Left colon (tissue), 2 donors: ENCODE results near the gene ZC3H6. TPM values are rescaled to one million over a fixed set of nuclear protein-coding genes. Genes with fewer than 3 reads are reported as not detected.
"Not testable (repeated sequence)": the region's sequence is repeated elsewhere in the genome, so short reads cannot be mapped to it uniquely, and the experiment has no call there.

Experiments used
- ATAC-seq: fragments of 200-7000 bp; cut with Tn5 transposase; one replicate; pipeline ENCODE4 v1.9.1; 2020; ENCODE audit warnings: mild to moderate bottlenecking, moderate library complexity
- DNase-seq, 2 donors: peaks; one replicate each; pipeline ENCODE4 v3.0.0-alpha.2; 2020
- intact Hi-C, 2 donors: fragments of 100-400 bp; cut with DNase I in 1 of 2; cut with micrococcal nuclease in 1 of 2; formaldehyde crosslinking; loops; one replicate each; pipeline versions ENCODE4 v1.11.2 to v1.14.0; 2022; cut with DNase I, micrococcal nuclease
- total RNA-seq, 2 donors: library from RNA; stranded (reverse); fragmentation: NEBNext Ultra II Directional; extraction: Animal tissue kit (Norgen Biotek cat#: 25700); gene quantifications; one replicate each; pipeline ENCODE4 v1.2.1, GENCODE V29; 2021
- donor health status: DM: no; HTN: no; CAD: no.
- donor health status: DM: yes; HTN: yes; CAD: no.

ZC3H6 gene
- total RNA-seq, 2 donors from 2014 or later = 5.5 to 9.6 TPM

DNA sequence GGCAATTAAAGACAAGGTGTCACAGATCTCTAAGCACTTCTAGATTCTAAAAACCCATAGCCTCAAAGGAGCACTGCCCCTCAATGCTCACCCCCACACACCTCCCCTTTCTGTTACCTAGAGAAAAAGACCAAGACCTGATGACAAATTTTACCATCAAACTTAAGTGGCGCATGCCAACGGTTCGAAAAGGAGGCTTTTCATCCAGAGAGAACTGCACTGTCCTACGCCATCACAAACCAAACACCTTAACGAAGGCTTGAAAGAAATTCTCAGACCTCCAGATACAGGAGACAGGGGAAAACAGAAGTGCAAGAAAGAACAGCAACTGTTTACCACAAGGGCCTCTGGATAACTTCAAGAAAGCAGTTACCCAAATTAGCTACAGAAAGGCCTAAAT lies 2.0 kb upstream of the ZC3H6 start:
- DNase-seq (no peak), ATAC-seq (no peak)
- intact Hi-C loops = loop anchor here in 1 of 2 donors (10.0 kb wide), 1 partner anchor 389 kb away; the partner anchor contains the start of gene ANAPC1

DNA sequence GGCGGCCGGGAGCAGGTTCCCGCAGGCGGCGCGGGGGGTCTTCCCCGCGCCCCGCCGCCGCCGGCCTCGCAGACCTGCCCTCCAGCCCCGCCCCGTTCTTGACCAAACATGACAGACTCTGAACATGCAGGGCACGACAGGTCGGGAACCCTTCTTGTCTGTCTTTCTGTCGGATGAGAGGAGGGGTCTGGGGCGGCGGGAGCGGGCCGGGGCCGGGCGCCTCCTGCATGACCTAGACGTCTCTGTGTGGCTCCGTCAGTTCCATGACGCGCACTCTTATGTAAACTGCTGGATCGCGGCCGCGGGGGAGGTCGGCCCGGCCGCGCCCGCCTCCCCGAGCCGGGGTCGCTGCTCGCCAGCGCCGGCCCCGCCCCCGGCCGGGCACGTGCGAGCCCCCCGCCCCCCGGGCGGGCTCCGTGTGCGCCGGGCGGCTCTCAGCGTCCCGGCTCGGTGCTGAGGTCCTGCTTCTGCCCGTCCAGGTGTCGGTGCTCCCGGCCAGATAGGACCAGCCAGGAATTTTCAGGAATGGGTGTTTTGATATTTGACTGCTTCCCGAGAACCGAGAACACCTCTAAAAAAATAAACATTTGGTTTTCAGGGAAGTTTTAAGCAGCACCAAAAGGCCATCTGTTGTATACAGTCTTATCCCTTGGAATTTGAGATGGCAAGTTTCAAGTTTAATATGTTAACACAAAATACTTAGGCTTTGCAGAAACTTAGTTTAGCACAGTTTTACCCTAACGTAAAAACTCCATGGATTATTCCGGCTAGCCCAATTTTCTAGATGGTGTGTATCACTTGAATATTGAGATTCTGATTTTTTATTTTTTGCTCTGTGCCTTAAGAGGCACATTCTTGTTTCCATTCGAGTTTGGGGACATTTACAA lies 733 bp downstream of the ZC3H6 start:
- ATAC-seq (peak; percentile 78), DNase-seq (peak; percentile 84 to 85)
- intact Hi-C loops = loop anchor here in 1 of 2 donors (10.0 kb wide), 1 partner anchor 391 kb away; the partner anchor contains the start of gene ANAPC1

DNA sequence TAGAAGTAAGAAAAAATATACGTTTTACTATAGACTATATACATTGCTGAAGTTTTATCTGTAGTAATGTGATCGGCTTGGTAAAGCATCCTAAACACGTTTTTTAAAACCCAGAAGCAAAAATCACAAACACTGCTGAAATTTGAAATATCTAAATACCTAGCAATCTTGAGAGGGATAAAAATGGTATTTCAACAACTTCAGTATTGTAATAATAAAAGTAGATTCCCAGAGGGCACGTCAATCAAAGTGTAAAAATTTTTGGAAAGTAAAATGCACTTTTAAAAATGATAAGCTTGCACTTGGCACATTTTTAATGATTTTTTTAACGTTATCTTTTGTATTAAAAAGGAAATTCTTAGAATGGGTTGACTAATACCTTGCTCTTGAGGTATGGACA lies 1.6 kb downstream of the ZC3H6 start:
- no peak for ATAC-seq
- intact Hi-C loops = loop anchor here in 1 of 2 donors (10.0 kb wide), 1 partner anchor 392 kb away; the partner anchor contains the start of gene ANAPC1
- no peak for DNase-seq

DNA sequence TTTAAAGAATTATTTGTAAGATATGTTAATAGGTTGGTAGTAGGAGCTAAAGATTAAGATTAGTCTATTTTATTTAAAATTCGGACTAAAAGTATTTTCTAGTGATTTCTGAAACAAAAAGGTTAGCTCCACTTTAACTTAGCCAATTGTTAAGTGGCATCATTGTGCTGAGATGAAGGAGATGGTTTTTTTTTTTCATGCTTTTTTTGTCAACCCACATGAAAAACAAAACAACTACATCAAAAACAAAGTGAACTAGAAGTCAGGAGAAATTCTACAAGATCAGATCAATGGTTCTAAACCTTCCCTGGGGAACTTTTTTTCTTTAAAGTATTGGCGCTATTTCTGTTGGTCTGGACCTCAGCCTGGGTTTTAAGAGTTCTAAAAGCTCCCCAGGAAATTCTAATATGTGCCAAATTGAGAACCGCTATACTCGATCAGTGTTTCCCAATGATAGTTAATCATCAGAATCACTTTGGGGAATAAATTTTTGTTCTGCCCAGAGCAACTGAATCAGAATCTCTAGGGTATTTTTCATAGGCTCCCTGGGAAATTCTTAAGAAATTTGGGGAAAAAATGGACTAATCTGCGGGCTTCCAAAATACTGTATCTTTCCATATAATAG lies 2.3 kb downstream of the ZC3H6 start:
- ATAC-seq (no peak), DNase-seq (no peak)
- intact Hi-C loops = loop anchor here in 1 of 2 donors (10.0 kb wide), 1 partner anchor 393 kb away; the partner anchor contains the start of gene ANAPC1

DNA sequence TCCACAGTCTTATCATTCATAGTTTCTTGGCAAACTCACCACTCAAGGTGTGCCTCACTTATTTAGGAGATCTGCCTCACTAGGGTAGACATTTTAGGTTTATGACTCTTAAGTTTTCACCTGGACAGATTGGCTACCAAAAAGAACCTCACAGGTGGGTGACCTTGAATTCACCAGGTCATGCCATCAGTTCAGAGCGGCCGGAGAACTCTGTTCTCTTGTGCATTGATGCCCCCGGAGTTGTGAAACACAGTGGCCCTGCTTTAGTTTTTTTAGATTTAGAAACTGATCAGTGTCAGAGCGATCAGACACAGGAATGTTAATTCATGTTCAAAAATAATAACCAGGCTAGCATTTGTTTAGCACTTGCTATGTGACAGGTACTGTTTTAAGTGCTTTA lies 6.7 kb downstream of the ZC3H6 start:
- intact Hi-C loops, DNase-seq, ATAC-seq: not testable (repeated sequence)

DNA sequence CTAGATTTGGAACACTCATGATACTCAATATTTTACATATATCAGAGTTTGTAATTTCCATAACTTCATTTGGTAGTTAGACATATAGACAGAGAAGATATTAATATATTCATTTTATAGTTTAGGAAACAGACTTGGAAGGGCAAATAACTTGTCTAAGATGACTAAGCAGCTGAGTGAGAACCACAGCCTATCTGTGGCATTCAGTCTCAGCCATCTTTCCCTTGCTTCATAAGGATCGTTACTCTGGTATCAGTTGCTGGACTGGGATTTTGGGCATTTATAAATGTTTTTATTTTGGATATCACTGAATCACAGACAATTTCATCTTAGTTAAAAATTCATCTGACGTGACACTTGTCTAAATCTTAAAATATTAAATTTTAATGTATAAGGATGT lies 8.1 kb downstream of the ZC3H6 start:
- intact Hi-C loops, ATAC-seq, DNase-seq: not testable (repeated sequence)

DNA sequence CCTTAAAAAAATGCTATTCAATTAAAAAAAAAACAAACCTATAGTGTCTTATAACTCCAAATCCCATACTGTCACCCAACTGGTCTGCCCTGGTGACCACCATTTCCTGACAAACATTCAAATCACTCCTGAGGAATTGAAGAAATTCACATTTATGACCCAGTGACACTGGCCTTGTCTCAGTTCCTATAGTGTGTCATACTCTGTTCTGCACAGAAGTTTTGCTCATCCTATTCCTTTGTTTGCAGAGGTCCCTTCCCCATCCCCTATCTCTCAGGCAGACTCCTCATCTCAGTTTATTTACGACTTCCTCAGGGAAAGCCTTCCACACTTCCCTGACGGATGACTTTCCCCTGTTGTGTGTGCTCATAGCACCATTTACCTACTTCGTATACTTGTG lies 14.7 kb downstream of the ZC3H6 start:
- intact Hi-C loops = no loop called here
- ATAC-seq = no peak
- no peak for DNase-seq

DNA sequence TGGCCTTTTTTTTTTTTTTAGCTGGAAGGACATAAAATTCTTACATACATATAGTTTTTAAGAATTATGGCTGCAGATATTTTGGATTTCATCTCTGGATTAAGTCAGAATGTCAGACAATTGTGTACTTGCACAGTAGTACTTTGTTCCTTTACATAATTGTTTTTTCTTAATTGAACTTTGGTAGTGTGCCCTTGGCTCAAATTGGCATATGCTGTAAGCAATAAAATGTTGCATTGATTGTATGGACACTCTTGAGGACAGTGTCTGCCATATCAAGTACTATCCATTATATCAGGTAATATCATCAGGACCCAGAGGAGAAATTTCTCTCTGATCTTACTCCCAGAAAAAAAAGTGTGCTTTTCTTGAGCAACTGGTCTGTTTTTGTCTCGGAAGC lies 15.3 kb downstream of the ZC3H6 start:
- ATAC-seq (peak; percentile 37), DNase-seq (no peak)
- intact Hi-C loops = no loop called here

DNA sequence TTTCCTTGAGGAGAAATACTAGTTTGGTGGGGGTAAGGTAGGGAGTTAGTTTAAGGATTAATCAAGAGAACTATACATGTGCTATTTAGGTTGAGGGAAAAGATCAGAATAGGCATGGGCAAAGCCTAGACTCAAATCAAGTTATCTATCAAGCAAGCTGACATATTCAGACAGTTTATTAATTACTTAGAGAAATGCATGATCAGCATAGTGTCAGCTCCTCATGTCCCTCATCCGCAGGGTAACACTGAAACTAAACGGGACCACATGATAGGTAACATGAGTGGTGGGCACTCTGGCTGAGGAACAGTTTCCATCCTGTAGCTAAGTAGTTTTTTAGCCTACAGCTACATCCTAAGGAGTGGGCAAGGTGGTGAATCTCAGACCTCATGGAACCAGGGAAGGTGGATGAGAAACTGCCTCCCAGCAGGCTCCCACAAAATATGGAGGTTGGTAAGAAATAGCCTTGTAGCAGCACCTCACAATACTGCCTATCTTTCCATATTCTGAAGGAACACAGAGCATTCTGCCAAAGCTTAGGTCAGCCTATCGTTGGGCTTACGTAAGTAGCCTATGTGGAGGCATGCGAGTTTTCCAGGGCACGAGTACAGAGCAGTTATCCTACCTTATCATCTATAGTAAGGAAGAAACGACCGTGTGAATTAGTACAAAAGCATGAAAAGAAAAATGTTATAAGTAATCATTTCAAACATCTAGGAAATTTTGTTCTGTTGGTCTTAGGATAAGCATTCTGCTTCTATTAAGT lies 18.4 kb downstream of the ZC3H6 start:
- DNase-seq (no peak), ATAC-seq (no peak)
- intact Hi-C loops = no loop called here

DNA sequence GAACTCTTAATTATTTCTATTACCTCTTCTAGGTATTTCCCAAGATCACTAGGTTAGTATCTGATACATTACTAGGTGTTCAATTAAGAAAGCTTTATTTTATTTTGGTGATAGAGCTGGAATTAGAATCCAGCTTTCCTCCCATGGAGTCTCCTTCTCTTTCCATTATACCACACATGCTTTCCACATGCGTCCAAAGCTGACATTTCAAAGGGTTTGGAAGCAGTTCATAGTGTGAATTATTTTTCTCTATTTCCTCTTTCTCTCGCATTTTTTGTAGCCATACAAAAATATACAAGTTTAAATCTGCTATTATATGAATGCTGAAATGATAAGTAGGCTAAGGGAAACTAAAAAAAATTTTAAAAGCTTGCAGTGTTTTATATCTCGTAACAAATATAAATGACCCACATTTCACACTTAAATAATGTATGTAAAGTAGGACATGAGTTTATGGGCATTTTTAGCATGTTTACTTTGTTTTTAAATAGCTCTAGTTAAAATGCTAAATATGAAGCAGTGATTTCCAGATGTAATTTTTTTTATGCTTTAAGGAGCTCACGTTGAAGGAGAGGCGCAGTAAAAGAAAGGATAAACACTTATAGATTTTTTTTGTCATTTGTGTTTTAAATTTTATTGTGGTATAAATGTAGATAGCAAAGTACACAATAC lies 20.1 kb downstream of the ZC3H6 start:
- no peak for DNase-seq
- ATAC-seq = no peak
- intact Hi-C loops = no loop called here

DNA sequence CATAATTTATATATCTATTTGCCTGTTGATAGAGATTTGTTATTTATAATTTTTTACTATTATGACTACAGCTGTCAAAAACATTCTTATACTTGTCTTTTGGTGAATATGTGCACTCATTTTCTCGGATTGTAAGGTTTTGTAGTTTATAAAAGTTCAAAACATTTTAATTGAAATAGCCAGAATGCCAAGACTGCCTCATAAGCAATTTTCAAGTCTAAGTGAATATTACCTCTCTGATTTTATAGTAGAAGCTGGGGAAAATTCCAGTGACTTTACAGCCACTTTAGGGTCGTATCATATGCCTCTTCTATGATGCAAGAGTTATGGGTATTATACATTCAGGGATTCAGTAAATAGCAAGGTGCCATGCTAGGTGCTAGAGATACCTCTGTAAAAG lies 21.0 kb downstream of the ZC3H6 start:
- intact Hi-C loops = no loop called here
- ATAC-seq (no peak), DNase-seq (no peak)

DNA sequence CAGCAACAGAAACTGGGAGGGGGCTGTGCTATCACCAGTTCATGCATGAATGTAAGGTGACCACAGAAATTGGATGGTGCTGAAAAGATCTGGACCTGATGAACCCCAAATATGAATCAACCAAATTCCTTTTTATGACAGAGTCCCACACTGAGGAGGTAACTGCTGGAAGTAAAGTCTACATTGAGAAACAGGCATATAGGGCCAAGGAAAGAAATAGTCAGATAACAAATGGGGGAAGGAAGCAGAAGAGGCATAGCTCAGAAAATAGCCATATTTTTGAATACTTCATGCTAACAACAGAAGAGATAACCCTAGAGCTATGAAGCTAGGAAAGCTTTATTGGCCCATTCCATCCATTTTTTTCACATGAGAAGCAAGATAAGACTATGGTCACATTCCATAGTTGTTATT lies 25.8 kb downstream of the ZC3H6 start:
- DNase-seq (no peak), ATAC-seq (no peak)

DNA sequence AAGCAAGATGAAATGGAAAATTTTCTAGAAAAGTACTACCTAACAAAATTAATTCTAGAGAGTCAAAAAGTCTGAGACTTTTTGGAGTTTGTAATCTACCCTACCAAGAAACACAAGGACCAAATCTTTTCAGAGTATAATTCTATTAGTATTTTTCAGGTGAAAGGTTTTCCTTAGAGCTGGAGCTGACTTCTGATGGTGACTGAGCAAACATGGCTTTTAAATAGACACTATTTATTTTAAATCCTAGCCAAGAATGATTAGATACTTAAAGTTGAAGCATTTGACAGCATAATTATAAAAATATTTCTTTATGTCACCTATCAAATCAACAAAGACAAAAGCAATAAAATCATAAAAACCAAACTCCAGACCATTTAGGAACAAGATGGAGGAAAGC lies 26.6 kb downstream of the ZC3H6 start:
- ATAC-seq (no peak), DNase-seq (no peak)
- intact Hi-C loops = no loop called here

More for the DNA sequence above, 25.8 kb downstream of the ZC3H6 start:
- intact Hi-C loops = no loop called here

DNA sequence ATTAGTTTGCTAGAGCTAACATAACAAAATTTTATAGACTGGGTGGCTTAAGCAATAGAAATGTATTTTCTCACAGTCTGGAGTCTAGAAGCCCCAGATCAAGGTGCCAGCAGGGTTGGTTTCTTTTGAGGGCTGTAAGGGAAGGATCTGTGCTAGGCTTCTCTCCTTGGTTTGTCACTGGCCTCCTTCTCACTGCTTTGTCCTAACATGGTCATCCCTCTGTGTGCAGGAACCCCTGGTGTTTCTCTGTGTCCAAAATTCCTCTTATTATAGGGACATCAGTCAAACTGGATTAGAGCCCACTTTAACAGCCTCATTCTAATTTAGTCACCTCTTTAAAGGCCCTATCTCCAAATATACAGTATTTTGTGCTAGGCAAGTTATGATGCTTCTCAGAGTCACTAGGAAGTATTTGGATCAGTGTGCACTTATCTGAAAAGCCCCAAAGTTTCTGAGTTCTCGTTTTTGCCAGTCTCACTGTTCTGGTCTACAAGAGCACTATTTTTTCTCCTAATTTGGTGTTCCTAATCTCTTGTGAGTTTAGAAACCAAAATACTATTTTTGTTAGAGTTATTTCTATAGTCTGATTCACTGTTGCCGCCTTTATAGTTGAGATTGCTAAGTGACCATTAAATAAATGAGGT lies 29.0 kb downstream of the ZC3H6 start:
- intact Hi-C loops = no loop called here
- DNase-seq (no peak), ATAC-seq (no peak)

DNA sequence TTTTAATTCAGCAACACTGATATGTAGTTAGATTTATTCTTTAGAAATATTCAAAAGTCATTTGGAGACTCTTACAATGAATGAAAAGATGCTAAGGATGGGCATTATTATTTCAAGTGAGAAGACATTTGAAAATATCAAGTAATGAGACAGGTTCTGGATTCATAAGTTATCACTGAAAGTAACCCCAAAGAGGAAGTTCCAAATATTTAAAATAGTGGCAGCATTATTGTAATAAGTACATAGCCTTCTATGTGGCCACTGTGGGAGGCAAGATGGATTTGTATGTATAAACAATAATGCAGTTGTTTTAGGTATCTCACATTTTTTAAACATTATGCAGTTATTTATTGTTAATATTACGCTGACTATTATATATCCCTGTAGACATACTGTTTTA lies 29.7 kb downstream of the ZC3H6 start:
- intact Hi-C loops = no loop called here
- DNase-seq (no peak), ATAC-seq (no peak)

DNA sequence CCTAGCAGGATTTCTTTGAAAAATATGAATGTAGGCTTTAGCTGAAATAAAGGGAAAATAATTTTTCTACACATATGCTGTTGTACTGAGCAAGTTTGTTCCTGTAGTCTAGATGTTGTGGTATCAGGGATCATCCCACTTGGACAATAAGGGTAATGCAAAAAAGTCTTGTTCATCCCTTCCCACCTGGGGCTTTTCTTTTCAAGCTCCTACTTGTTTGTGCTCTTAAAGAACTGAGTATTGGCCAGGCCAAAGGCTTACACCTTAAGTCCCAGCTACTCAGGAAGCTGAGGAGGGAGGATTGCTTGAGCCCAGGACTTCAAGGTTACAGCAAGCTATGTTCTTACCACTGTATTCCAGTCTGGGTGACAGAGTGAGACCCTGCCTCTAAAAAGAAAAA lies 35.5 kb downstream of the ZC3H6 start:
- ATAC-seq (no peak), DNase-seq (no peak)
- intact Hi-C loops = no loop called here

DNA sequence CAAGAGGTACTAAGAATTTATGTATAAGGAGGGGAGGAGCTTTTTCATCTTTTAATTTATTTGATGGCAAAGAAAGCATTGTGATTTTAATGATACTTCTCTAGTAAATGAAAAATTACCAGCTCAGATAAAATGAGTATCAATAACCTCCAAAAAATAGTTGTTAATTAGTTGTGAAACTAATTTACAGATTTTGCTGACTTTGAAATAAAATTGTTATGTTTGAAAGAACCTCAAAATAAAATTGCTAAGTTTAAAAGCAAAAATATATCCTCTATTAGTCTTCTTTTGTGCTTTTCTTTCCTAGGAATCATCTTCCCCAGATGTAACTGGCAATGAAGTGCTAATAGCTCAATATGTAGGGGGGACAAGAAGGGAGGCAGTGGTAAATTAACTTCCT lies 36.5 kb downstream of the ZC3H6 start:
- intact Hi-C loops = no loop called here
- no peak for DNase-seq
- ATAC-seq = no peak

DNA sequence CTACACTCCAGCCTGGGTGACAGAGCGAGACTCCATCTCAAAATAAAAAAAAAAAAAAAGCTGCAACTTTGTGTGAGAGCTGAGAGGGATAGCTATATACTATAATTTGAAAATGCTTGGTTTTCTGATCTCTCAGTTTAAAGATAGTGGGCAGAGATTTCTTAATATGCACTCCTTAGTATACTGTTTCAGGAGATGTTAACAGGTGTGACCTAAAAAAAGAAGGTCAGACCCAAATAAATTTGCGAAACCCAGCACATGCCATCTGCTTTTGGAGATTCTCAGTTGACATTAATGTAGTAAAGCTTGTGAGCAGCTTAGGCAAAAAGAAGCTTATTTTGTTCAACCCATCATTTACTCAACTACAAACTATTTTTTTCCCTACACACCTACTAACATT lies 37.4 kb downstream of the ZC3H6 start:
- no peak for DNase-seq
- intact Hi-C loops = no loop called here
- ATAC-seq = no peak
